Measurements from ENCODE around the gene ANXA6. TPM values are rescaled to one million over a fixed set of nuclear protein-coding genes. Genes with fewer than 3 reads are reported as not detected.

ANXA6 gene
- total RNA-seq, 2 donors from 2014 or later: 204 to 235 TPM

DNA sequence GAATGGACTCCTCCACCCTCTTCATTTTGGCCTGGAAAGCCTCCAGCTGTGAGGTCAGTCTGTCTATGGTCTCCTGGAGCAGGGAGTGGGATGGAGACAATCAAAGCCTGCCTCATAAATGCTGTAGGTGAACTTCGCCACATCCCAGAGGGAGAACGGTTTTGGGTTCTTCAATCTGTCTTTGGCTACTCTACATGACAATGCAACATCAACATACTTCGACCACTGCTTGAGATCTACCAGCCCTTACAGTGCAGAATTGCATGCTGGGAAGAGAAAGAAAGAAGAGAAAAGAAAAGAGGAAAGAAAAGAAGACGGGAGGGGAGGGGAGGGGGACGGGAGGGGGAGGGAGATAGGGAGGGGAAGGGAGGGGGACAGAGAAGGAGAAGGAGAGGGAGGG, 28.5 kb upstream of the ANXA6 start:
- H3K4me3 Mint-ChIP-seq: no peak overlapping the region
- Histone ChIP-seq H3K4me1 (ENCODE audit: control insufficient read depth, insufficient read depth, low read length) (no peaks in the 10 kb centered on the region), H3K9ac (ENCODE audit: extremely low read depth, low read length, poor library complexity, severe bottlenecking) (no peak overlapping the region), H3K27me3 (ENCODE audit: control insufficient read depth, insufficient read depth, low read length, poor library complexity, severe bottlenecking) (no peaks in the 10 kb centered on the region), H3K36me3 (ENCODE audit: control insufficient read depth, insufficient read depth, low read length) (no peaks in the 10 kb centered on the region), H3K27ac (ENCODE audit: low read depth, low read length) (no peak overlapping the region), H3K4me3 (ENCODE audit: low read length) (no peak overlapping the region), H3K9me3 (ENCODE audit: control insufficient read depth, low read length) (peaks cover 6% of the 10 kb centered on the region)
- no peak overlapping the region for H3K27ac Mint-ChIP-seq
- H3K4me1 Mint-ChIP-seq: no peaks in the 10 kb centered on the region
- 50 to 59% methylated on average over 2 to 5 of the region's 5 CpGs for WGBS, 2 experiments (ENCODE audit: insufficient coverage in 1 of 2, insufficient read length in 1 of 2)
- no peaks in the 10 kb centered on the region for H3K36me3 Mint-ChIP-seq (ENCODE audit: low read depth)
- H3K9me3 Mint-ChIP-seq: no peaks in the 10 kb centered on the region
- peaks cover under 1% of the 10 kb centered on the region for H3K27me3 Mint-ChIP-seq (ENCODE audit: insufficient read depth)
- no peak for DNase-seq
- TF ChIP-seq, protein P1, sequence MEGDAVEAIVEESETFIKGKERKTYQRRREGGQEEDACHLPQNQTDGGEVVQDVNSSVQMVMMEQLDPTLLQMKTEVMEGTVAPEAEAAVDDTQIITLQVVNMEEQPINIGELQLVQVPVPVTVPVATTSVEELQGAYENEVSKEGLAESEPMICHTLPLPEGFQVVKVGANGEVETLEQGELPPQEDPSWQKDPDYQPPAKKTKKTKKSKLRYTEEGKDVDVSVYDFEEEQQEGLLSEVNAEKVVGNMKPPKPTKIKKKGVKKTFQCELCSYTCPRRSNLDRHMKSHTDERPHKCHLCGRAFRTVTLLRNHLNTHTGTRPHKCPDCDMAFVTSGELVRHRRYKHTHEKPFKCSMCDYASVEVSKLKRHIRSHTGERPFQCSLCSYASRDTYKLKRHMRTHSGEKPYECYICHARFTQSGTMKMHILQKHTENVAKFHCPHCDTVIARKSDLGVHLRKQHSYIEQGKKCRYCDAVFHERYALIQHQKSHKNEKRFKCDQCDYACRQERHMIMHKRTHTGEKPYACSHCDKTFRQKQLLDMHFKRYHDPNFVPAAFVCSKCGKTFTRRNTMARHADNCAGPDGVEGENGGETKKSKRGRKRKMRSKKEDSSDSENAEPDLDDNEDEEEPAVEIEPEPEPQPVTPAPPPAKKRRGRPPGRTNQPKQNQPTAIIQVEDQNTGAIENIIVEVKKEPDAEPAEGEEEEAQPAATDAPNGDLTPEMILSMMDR (conservative IDR thresholded peaks at IDR 0.05): no peak

DNA sequence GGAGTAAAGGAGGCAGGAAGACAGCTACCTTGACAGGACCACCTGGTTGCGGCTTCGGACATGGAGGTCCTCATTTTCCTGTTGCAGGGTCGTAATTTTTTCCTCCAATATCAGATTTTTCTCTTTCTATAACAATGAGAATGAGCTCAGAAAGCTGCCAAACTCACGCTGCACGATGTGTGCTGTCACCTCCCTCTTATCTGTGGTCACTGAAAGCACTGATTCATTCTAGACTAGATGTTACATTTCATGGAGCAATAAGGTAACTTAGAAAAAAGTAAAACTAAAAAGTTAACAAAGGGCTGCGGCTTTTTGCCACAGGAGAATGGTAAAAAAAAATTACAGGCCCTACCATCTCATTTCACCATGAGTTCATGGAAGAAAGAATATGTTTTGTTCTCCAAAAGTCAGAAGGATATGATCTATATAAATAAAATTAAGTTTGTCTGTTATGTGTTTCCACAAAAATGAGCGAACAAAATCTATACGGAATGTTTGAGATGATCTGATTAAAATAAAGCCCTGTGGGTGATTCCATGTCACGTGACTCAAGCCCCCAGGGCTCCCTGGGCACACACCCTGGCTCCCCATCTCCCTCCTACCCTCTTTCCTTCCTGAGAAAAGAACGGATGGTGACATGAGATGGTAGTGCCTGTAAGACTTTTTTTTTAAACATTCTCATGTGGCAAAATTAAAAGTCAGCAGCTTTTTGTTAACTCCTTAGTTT, 26.9 kb upstream of the ANXA6 start:
- Histone ChIP-seq H3K4me3 (ENCODE audit: low read length) (no peak overlapping the region), H3K27ac (ENCODE audit: low read depth, low read length) (no peak overlapping the region), H3K9ac (ENCODE audit: extremely low read depth, low read length, poor library complexity, severe bottlenecking) (no peak overlapping the region), H3K9me3 (ENCODE audit: control insufficient read depth, low read length) (peaks cover 4% of the 10 kb centered on the region), H3K4me1 (ENCODE audit: control insufficient read depth, insufficient read depth, low read length) (no peaks in the 10 kb centered on the region), H3K36me3 (ENCODE audit: control insufficient read depth, insufficient read depth, low read length) (no peaks in the 10 kb centered on the region), H3K27me3 (ENCODE audit: control insufficient read depth, insufficient read depth, low read length, poor library complexity, severe bottlenecking) (no peaks in the 10 kb centered on the region)
- Mint-ChIP-seq H3K4me1 (no peaks in the 10 kb centered on the region), H3K27me3 (ENCODE audit: insufficient read depth) (peaks cover 2% of the 10 kb centered on the region), H3K4me3 (no peak overlapping the region), H3K36me3 (ENCODE audit: low read depth) (no peaks in the 10 kb centered on the region), H3K27ac (no peak overlapping the region), H3K9me3 (no peaks in the 10 kb centered on the region)
- TF ChIP-seq, protein P1 (conservative IDR thresholded peaks at IDR 0.05): no peak
- no peak for DNase-seq
- WGBS, 2 experiments (ENCODE audit: insufficient coverage in 1 of 2, insufficient read length in 1 of 2): 88 to 91% methylated on average over 7 to 10 of the region's 10 CpGs

DNA sequence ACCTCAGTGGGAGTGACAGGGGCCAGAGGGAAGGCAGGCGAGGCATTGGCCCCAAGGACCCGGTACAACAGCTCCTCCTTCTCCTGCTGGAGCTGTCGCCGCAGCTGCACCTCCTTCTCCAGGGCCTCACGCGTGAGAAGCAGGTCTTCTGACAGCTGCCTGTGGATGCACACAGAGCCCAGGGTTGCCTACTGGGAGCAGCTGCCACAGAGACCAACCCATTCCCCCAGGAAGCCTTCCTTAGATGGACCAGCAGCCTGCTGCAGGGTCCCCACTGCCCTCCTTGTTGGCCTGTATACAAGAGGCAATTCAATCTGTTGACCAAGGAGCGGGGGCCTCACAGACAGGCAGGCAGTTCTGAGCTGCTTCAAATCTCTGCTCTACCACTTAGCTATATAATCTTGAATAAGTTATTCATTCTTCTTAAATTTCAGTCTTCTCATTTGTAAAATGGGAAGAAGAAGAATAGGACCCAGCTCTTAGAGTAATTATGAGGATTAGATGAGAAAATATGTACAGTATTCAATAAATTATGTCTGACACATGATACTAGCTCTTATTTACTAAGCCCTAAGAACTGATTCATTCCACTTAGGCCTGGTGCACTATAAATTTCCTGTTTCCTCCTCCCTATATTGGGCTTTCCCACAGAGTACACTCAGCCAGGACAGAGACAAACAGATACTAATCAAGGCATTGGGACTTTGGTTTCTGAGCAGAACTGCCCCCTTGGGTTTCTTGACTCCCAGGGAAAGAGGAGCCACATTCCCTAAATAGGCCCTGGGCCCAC, 26.1 kb upstream of the ANXA6 start:
- Mint-ChIP-seq H3K36me3 (ENCODE audit: low read depth) (no peaks in the 10 kb centered on the region), H3K27ac (no peak overlapping the region), H3K27me3 (ENCODE audit: insufficient read depth) (peaks cover 6% of the 10 kb centered on the region), H3K4me3 (no peak overlapping the region), H3K4me1 (no peaks in the 10 kb centered on the region), H3K9me3 (no peaks in the 10 kb centered on the region)
- WGBS, 2 experiments (ENCODE audit: insufficient coverage in 1 of 2, insufficient read length in 1 of 2): 81 to 90% methylated on average over 4 to 7 of the region's 7 CpGs
- TF ChIP-seq, protein P1 (conservative IDR thresholded peaks at IDR 0.05): no peak
- H3K4me3 ChIP-seq (ENCODE audit: low read length): no peak overlapping the region
- no peak overlapping the region for H3K9ac ChIP-seq (ENCODE audit: extremely low read depth, low read length, poor library complexity, severe bottlenecking)
- H3K9me3 ChIP-seq (ENCODE audit: control insufficient read depth, low read length): no peaks in the 10 kb centered on the region
- no peak overlapping the region for H3K27ac ChIP-seq (ENCODE audit: low read depth, low read length)
- no peak for DNase-seq
- H3K4me1 ChIP-seq (ENCODE audit: control insufficient read depth, insufficient read depth, low read length): no peaks in the 10 kb centered on the region
- no peaks in the 10 kb centered on the region for H3K27me3 ChIP-seq (ENCODE audit: control insufficient read depth, insufficient read depth, low read length, poor library complexity, severe bottlenecking)
- H3K36me3 ChIP-seq (ENCODE audit: control insufficient read depth, insufficient read depth, low read length): no peaks in the 10 kb centered on the region

Measured in endodermal cell (in vitro differentiated cells).